ENCODE measurements around the gene APOL1.

- no peak for TF ChIP-seq CTCF (IDR thresholded peaks at IDR 0.05; ENCODE audit: low read length)
- no peak for TF ChIP-seq EZH2 (optimal IDR thresholded peaks at IDR 0.05; ENCODE audit: low read depth, low read length)
- TF ChIP-seq EZH2phosphoT487 (IDR thresholded peaks at IDR 0.05; ENCODE audit: low read length) = no peak
Observed at GRCh38 chr22:36284171-36284571, 31.2 kb downstream of the APOL1 start.

Data from MM.1S (cell line).